Activated CD4-positive, alpha-beta T cell treated with anti-CD3 and anti-CD28 coated beads, Interleukin-2, amount 10 ng/mL, durations not matched to agents 7 days and 5 days (primary cell): ENCODE data around the gene IGSF8. TPM values are rescaled to one million over a fixed set of nuclear protein-coding genes. Genes with fewer than 3 reads are reported as not detected.
"Not testable (repeated sequence)": the region's sequence is repeated elsewhere in the genome, so short reads cannot be mapped to it uniquely, and the experiment has no call there.

Experiments used
- CTCF ChIA-PET: fragments of 350-600 bp; sonication (Branson Sonifier 250); formaldehyde crosslinking; loops from one replicate; lab custom pipeline; 2021; ENCODE audit warnings: antibody characterized with exemption; lab: Charles Lee
- POLR2A ChIA-PET: fragments of 350-600 bp; sonication (Branson Sonifier 250); formaldehyde crosslinking; loops from one replicate; lab custom pipeline; 2021; ENCODE audit warnings: antibody characterized with exemption; lab: Charles Lee
- DNase-seq: peaks from one replicate; pipeline ENCODE4 v3.0.0-alpha.2; 2020
- H3K27ac Mint-ChIP-seq: one replicate; pipeline ENCODE4 v1.8.0; 2021; ENCODE audit warnings: mild to moderate bottlenecking, moderate library complexity, mixed read lengths
- H3K27me3 Mint-ChIP-seq: one replicate; pipeline ENCODE4 v1.8.0; 2021; ENCODE audit warnings: mixed read lengths
- H3K36me3 Mint-ChIP-seq: one replicate; pipeline ENCODE4 v1.8.0; 2021; ENCODE audit warnings: low read depth, mixed read lengths
- H3K4me1 Mint-ChIP-seq: one replicate; pipeline ENCODE4 v1.8.0; 2021; ENCODE audit warnings: mixed read lengths
- H3K4me3 Mint-ChIP-seq: one replicate; pipeline ENCODE4 v1.8.0; 2021; ENCODE audit warnings: mild to moderate bottlenecking, moderate library complexity, mixed read lengths
- H3K9me3 Mint-ChIP-seq: one replicate; pipeline ENCODE4 v1.8.0; 2021; ENCODE audit warnings: mixed read lengths
- total RNA-seq, 2 experiments: library from RNA; stranded (reverse); gene quantifications; one replicate each; pipeline ENCODE4 v1.2.3, GENCODE V29; 2021

The IGSF8 gene
- total RNA-seq, 2 experiments from 2014 or later, result 36.4 to 40.9 TPM

- no peaks in the 10 kb centered on the region for H3K36me3 Mint-ChIP-seq
- no peaks in the 10 kb centered on the region for H3K9me3 Mint-ChIP-seq
- no peak overlapping the region for H3K27ac Mint-ChIP-seq
- ChIA-PET CTCF (interaction anchor here (1.2 kb wide), 1 partner anchor 15 kb away, joined by 3 read pairs; no protein-coding TSS in a partner anchor), POLR2A (no interaction called here)
- DNase-seq, result no peak
- H3K27me3 Mint-ChIP-seq, result peaks cover 17% of the 10 kb centered on the region
- no peak overlapping the region for H3K4me3 Mint-ChIP-seq
- H3K4me1 Mint-ChIP-seq, result no peaks in the 10 kb centered on the region
Observed at GRCh38 chr1:160131803-160132565, 33.6 kb upstream of the IGSF8 start.

DNA sequence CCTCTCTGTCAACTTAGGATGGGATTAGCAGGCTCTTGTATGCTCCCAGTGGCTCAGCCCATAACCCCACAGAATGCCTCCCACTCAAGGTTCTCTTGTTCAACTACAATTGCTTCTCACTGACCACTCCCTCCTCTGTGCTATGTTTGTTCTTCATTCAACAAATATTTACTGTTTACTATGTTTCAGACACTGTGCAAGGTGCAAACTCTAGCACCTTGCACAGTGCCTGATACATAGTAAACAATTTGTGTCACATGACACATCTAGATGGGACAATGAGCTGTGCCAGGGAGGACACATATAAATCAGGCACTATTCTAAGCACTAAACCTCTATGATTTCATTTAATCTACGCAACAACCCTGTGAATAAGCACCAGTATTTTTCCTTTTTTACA, 32.5 kb upstream of the IGSF8 start:
- Mint-ChIP-seq H3K9me3 (no peaks in the 10 kb centered on the region), H3K36me3 (no peaks in the 10 kb centered on the region), H3K4me1 (no peaks in the 10 kb centered on the region), H3K27ac (no peak overlapping the region), H3K4me3 (no peak overlapping the region), H3K27me3 (peaks cover 17% of the 10 kb centered on the region)
- ChIA-PET CTCF (interaction anchor here (1.2 kb wide), 1 partner anchor 14 kb away, joined by 3 read pairs; no protein-coding TSS in a partner anchor), POLR2A (no interaction called here)
- DNase-seq, result no peak

- Mint-ChIP-seq H3K9me3 (no peaks in the 10 kb centered on the region), H3K27ac (no peak overlapping the region), H3K36me3 (no peaks in the 10 kb centered on the region), H3K4me1 (no peaks in the 10 kb centered on the region), H3K4me3 (no peak overlapping the region), H3K27me3 (peaks cover 17% of the 10 kb centered on the region)
- ChIA-PET POLR2A (no interaction called here), CTCF (interaction anchor here (0.6 kb wide), 1 partner anchor 861 kb away, joined by 3 read pairs; no protein-coding TSS in a partner anchor)
- no peak for DNase-seq
Observed at GRCh38 chr1:160130486-160130885, 32.1 kb upstream of the IGSF8 start.

DNA sequence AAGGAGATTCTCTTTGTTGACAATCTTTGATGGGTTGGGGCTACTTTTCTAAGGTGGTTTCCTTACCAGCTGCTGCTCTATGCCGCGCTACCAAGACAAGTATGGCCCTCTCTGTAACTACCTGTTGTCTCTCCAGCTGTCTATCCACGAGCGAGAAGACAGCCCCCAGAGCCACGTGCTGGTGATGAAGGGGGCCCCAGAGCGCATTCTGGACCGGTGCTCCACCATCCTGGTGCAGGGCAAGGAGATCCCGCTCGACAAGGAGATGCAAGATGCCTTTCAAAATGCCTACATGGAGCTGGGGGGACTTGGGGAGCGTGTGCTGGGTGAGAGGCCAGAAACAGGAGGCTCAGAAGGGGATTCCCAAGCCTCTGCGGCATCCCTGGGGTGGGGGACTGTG, 31.5 kb upstream of the IGSF8 start:
- H3K9me3 Mint-ChIP-seq, result no peaks in the 10 kb centered on the region
- ChIA-PET CTCF (interaction anchor here (0.6 kb wide), 1 partner anchor 861 kb away, joined by 3 read pairs; no protein-coding TSS in a partner anchor), POLR2A (no interaction called here)
- no peaks in the 10 kb centered on the region for H3K36me3 Mint-ChIP-seq
- H3K4me1 Mint-ChIP-seq, result no peaks in the 10 kb centered on the region
- no peak overlapping the region for H3K4me3 Mint-ChIP-seq
- H3K27me3 Mint-ChIP-seq, result peaks cover 17% of the 10 kb centered on the region
- DNase-seq, result no peak
- H3K27ac Mint-ChIP-seq, result no peak overlapping the region

DNA sequence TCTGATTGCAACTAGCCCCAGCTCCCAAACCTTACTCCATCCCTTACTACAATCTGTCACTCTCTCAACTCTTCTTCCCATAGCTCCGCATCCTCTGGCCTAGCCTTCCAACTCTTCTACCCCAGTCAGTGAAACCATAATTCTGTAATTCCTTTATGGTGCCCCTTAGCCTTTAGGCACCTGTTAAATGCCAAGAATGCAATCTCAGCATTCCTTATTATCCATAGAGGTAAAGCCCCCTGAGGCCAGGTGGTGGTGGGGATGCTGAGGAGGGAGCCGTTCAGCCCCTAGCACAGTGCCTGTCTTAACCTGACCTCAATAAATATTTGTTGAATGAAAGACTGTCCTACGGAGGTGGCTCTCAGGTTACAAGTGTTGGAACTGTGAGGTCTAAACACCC, 31.1 kb upstream of the IGSF8 start:
- Mint-ChIP-seq H3K27ac (no peak overlapping the region), H3K4me1 (no peaks in the 10 kb centered on the region), H3K36me3 (no peaks in the 10 kb centered on the region), H3K9me3 (no peaks in the 10 kb centered on the region), H3K4me3 (no peak overlapping the region), H3K27me3 (peaks cover 17% of the 10 kb centered on the region)
- POLR2A ChIA-PET, result no interaction called here
- no peak for DNase-seq
- CTCF ChIA-PET, result no interaction called here

DNA sequence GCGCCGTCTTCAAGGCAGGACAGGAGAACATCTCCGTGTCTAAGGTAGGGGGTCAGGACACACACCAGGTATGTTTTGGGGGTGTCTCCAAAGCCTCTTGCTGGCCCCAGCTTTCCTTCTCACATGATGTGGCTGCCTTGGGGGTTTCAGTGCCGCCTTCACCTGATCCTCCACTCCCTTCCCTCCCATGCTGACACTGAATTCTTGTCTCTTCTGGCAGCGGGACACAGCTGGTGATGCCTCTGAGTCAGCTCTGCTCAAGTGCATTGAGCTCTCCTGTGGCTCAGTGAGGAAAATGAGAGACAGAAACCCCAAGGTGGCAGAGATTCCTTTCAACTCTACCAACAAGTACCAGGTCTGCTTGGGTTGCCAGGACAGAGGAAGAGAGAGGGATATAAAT, 30.6 kb upstream of the IGSF8 start:
- Mint-ChIP-seq H3K4me3 (no peak overlapping the region), H3K36me3 (no peaks in the 10 kb centered on the region), H3K4me1 (no peaks in the 10 kb centered on the region), H3K9me3 (no peaks in the 10 kb centered on the region), H3K27me3 (peaks cover 17% of the 10 kb centered on the region), H3K27ac (no peak overlapping the region)
- ChIA-PET CTCF (no interaction called here), POLR2A (no interaction called here)
- no peak for DNase-seq

DNA sequence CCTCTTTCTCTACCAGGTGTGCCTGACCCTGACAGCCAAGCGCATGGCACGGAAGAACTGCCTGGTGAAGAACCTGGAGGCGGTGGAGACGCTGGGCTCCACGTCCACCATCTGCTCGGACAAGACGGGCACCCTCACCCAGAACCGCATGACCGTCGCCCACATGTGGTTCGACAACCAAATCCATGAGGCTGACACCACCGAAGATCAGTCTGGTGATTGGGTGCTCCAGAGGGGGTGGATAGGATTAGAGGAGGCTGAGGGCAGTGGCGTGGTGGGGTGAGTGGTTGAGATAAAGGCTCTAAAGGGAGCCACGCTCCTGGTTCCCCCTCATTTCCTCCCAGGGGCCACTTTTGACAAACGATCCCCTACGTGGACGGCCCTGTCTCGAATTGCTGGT, 30.2 kb upstream of the IGSF8 start:
- Mint-ChIP-seq H3K27me3 (peaks cover 14% of the 10 kb centered on the region), H3K36me3 (no peaks in the 10 kb centered on the region), H3K4me1 (no peaks in the 10 kb centered on the region), H3K4me3 (no peak overlapping the region), H3K27ac (no peak overlapping the region), H3K9me3 (no peaks in the 10 kb centered on the region)
- CTCF ChIA-PET, result interaction anchor here (1.3 kb wide), 1 partner anchor 22 kb away, joined by 3 read pairs; the partner anchor contains the start of gene ATP1A4
- POLR2A ChIA-PET, result no interaction called here
- no peak for DNase-seq

- POLR2A ChIA-PET, result no interaction called here
- CTCF ChIA-PET, result interaction anchor here (0.6 to 1.4 kb wide), 4 partner anchors 10 to 49 kb away, joined by 3 to 4 read pairs (median 3); partner anchors contain the start of gene ATP1A4
- DNase-seq, result no peak
- no peaks in the 10 kb centered on the region for H3K4me1 Mint-ChIP-seq
- H3K27me3 Mint-ChIP-seq, result peaks cover 13% of the 10 kb centered on the region
- H3K9me3 Mint-ChIP-seq, result no peaks in the 10 kb centered on the region
- no peaks in the 10 kb centered on the region for H3K36me3 Mint-ChIP-seq
- H3K27ac Mint-ChIP-seq, result no peak overlapping the region
- no peak overlapping the region for H3K4me3 Mint-ChIP-seq
Observed at GRCh38 chr1:160127865-160128523, 29.6 kb upstream of the IGSF8 start.

GRCh38 chr1:160127381-160127780, 29.0 kb upstream of the IGSF8 start:
- H3K36me3 Mint-ChIP-seq, result no peaks in the 10 kb centered on the region
- no peak overlapping the region for H3K27ac Mint-ChIP-seq
- no peaks in the 10 kb centered on the region for H3K9me3 Mint-ChIP-seq
- peaks cover 6% of the 10 kb centered on the region for H3K27me3 Mint-ChIP-seq
- H3K4me3 Mint-ChIP-seq, result no peak overlapping the region
- ChIA-PET CTCF (interaction anchor here (0.6 to 1.4 kb wide), 4 partner anchors 10 to 49 kb away, joined by 3 to 4 read pairs (median 3); partner anchors contain the start of gene ATP1A4), POLR2A (no interaction called here)
- no peaks in the 10 kb centered on the region for H3K4me1 Mint-ChIP-seq
- DNase-seq, result no peak

DNA sequence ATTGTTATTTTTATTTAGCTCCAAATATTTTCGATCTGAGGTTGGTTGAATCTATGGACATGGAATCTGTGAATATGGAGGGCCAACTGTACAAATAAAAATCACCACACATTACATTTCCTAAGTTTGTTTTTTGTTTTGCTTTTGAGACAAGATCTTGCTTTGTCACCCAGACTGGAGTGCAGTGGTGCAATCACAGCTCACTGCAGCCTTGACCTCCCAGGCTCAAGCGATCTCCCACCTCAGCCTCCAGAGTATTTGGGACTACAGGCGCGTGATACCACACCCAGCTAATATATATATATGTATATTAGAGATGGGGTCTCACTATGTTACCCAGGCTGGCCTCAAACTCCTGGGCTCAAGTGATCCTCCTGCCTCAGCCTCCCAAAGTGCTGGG, 27.9 kb upstream of the IGSF8 start:
- H3K4me3 Mint-ChIP-seq, H3K4me1 Mint-ChIP-seq, H3K27ac Mint-ChIP-seq, CTCF ChIA-PET, H3K27me3 Mint-ChIP-seq, H3K36me3 Mint-ChIP-seq, DNase-seq, POLR2A ChIA-PET, H3K9me3 Mint-ChIP-seq: not testable (repeated sequence)

GRCh38 chr1:160125746-160126145, 27.3 kb upstream of the IGSF8 start:
- Mint-ChIP-seq H3K27ac (no peak overlapping the region), H3K36me3 (no peaks in the 10 kb centered on the region), H3K9me3 (no peaks in the 10 kb centered on the region), H3K4me3 (no peak overlapping the region), H3K4me1 (no peaks in the 10 kb centered on the region), H3K27me3 (no peaks in the 10 kb centered on the region)
- DNase-seq, result no peak
- POLR2A ChIA-PET, result no interaction called here
- CTCF ChIA-PET, result interaction anchor here (1.4 kb wide), 1 partner anchor 24 kb away, joined by 3 read pairs; no protein-coding TSS in a partner anchor

- CTCF ChIA-PET, result interaction anchor here (0.5 to 1.4 kb wide), 3 partner anchors 10 to 117 kb away, joined by 3 read pairs; no protein-coding TSS in a partner anchor
- Mint-ChIP-seq H3K27ac (no peak overlapping the region), H3K9me3 (no peaks in the 10 kb centered on the region), H3K27me3 (no peaks in the 10 kb centered on the region), H3K36me3 (no peaks in the 10 kb centered on the region), H3K4me3 (no peak overlapping the region), H3K4me1 (no peaks in the 10 kb centered on the region)
- no peak for DNase-seq
- POLR2A ChIA-PET, result no interaction called here
Observed at GRCh38 chr1:160124705-160125478, 26.5 kb upstream of the IGSF8 start.
